SU-DHL-6 (cell line): Measurements from ENCODE around the gene SMIM10L2A.

ENCODE experiments used
- H2AFZ ChIP-seq: fragments of 200-600 bp; sonication (generic); 2 replicates; pipeline ENCODE4 v1.6.1; 2014; ENCODE audit warnings: low read depth, mild to moderate bottlenecking, moderate library complexity, mixed read lengths, antibody characterized with exemption, low read length; ENCODE audit not compliant: severe bottlenecking
- H3F3A ChIP-seq: fragments of 200-600 bp; shearing (Covaris generic); 2 replicates; pipeline ENCODE4 v1.6.0; 2016; ENCODE audit warnings: antibody characterized with exemption, mild to moderate bottlenecking; ENCODE audit not compliant: insufficient read depth
- H3K27ac ChIP-seq: fragments of 200-600 bp; sonication (generic); 2 replicates; pipeline ENCODE4 v1.5.1; 2016; ENCODE audit warnings: low read depth, mild to moderate bottlenecking, low read length, moderate library complexity, mixed read lengths
- H3K27me3 ChIP-seq: fragments of 200-600 bp; sonication (generic), shearing (Covaris generic); 2 replicates; pipeline ENCODE4 v1.6.0; 2014; ENCODE audit warnings: mild to moderate bottlenecking, low read length
- H3K36me3 ChIP-seq: fragments of 200-600 bp; sonication (generic); 2 replicates; pipeline ENCODE4 v1.6.1; 2014; ENCODE audit warnings: mild to moderate bottlenecking, low read length, mixed read lengths
- H3K4me2 ChIP-seq: fragments of 300-600, 200-600 bp; shearing (Covaris generic), sonication (generic); 2 replicates; pipeline ENCODE4 v1.6.0; 2014; ENCODE audit warnings: low read length, low read depth, mild to moderate bottlenecking; ENCODE audit not compliant: poor library complexity, severe bottlenecking
- H3K4me3 ChIP-seq: fragments of 200-600 bp; sonication (generic); 2 replicates; pipeline ENCODE4 v1.5.1; 2014; ENCODE audit warnings: antibody characterized with exemption, low read length, mild to moderate bottlenecking, mixed read lengths; ENCODE audit not compliant: insufficient read depth, poor library complexity, severe bottlenecking
- H3K79me2 ChIP-seq: fragments of 200-600 bp; sonication (generic); 2 replicates; pipeline ENCODE4 v1.6.1; 2014; ENCODE audit warnings: mild to moderate bottlenecking, low read length, moderate library complexity; ENCODE audit not compliant: insufficient read depth
- H3K9ac ChIP-seq: fragments of 200-600 bp; sonication (generic); 2 replicates; pipeline ENCODE4 v1.7.0; 2014; ENCODE audit warnings: mild to moderate bottlenecking, low read length
- H3K9me2 ChIP-seq: fragments of 200-600 bp; sonication (generic); replicated peaks from 2 replicates; pipeline ENCODE4 v1.6.1; 2014; ENCODE audit warnings: low read length; ENCODE audit not compliant: insufficient read depth
- H3K9me3 ChIP-seq: fragments of 200-600 bp; sonication (generic); 2 replicates; pipeline ENCODE4 v1.6.1; 2014; ENCODE audit warnings: low read length, mixed read lengths; ENCODE audit not compliant: insufficient read depth
- H4K20me1 ChIP-seq: fragments of 200-600 bp; sonication (generic); 2 replicates; pipeline ENCODE4 v1.6.1; 2014; ENCODE audit warnings: low read depth, mild to moderate bottlenecking, antibody characterized with exemption, low read length, moderate library complexity, mixed read lengths
- EZH2phosphoT487 ChIP-seq: fragments of 200-600 bp; sonication (generic), shearing (Covaris generic); conservative IDR thresholded peaks from 2 replicates; pipeline ENCODE4 v1.6.1; 2018; ENCODE audit warnings: mild to moderate bottlenecking, antibody characterized with exemption, low read length, moderate library complexity, mixed read lengths
- TF ChIP-seq, protein P1 (sequence below): fragments of 200-600 bp; sonication (generic); IDR thresholded peaks from one replicate; pipeline ENCODE4 v1.5.1; 2017; ENCODE audit warnings: antibody characterized with exemption, mild to moderate bottlenecking, low read length, moderate library complexity; ENCODE audit not compliant: insufficient read depth, poor library complexity, severe bottlenecking

SMIM10L2A gene

DNA sequence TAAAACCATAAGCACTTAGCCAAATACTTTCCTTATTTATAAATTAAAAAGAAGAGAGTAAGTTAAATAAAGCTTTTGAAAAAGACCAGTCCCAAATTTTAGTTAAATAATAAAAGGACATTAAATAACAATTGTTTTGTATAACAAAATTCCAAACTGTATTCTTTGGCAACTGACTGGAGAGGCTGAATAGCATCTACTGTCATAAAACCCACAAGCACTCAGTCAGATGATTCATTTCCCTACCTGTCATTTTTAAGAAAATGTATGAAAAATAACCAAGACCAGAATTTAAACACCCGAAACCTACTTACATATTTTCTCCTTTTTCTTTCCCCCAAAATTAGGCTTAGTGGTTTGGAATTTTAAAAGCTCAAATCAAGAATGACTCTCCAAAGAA is 32.5 kb upstream of the SMIM10L2A start:
- Histone ChIP-seq H3K9ac (no peak overlapping the region), H3K9me3 (no peaks in the 10 kb centered on the region), H3K4me3 (no peak overlapping the region), H4K20me1 (no peaks in the 10 kb centered on the region), H3K9me2 (no peaks in the 10 kb centered on the region), H3K27me3 (no peaks in the 10 kb centered on the region), H3K27ac (no peak overlapping the region), H3K79me2 (no peaks in the 10 kb centered on the region), H3F3A (no peaks in the 10 kb centered on the region), H2AFZ (no peak overlapping the region), H3K36me3 (no peaks in the 10 kb centered on the region), H3K4me2 (no peak overlapping the region)
- TF ChIP-seq EZH2phosphoT487 = no peak
- TF ChIP-seq, protein P1, sequence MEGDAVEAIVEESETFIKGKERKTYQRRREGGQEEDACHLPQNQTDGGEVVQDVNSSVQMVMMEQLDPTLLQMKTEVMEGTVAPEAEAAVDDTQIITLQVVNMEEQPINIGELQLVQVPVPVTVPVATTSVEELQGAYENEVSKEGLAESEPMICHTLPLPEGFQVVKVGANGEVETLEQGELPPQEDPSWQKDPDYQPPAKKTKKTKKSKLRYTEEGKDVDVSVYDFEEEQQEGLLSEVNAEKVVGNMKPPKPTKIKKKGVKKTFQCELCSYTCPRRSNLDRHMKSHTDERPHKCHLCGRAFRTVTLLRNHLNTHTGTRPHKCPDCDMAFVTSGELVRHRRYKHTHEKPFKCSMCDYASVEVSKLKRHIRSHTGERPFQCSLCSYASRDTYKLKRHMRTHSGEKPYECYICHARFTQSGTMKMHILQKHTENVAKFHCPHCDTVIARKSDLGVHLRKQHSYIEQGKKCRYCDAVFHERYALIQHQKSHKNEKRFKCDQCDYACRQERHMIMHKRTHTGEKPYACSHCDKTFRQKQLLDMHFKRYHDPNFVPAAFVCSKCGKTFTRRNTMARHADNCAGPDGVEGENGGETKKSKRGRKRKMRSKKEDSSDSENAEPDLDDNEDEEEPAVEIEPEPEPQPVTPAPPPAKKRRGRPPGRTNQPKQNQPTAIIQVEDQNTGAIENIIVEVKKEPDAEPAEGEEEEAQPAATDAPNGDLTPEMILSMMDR = no peak

DNA sequence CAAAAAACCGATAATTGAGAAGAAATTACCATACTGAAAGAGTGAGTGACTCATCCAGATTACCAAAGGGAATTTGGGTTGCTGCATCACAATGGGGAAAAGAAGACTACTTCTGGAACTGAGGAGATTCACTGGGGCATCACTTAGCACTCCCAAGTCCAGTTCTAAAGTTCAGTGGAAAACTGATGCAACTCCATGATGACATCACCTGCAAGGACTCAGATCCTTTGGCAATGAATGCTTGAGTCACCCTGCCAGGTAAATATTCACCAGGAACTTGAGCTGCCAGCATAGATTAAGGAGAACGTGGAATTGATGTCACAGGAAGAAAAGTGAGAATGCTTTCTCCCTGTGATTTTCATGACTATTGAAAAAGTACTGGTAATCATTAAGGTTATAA is 32.0 kb upstream of the SMIM10L2A start:
- TF ChIP-seq EZH2phosphoT487 = no peak
- TF ChIP-seq, protein P1 = no peak
- H3K79me2 ChIP-seq = no peaks in the 10 kb centered on the region

GRCh38 chrX:135391734-135392133 is 30.0 kb upstream of the SMIM10L2A start:
- Histone ChIP-seq H3K4me3 (no peak overlapping the region), H3K9me3 (no peaks in the 10 kb centered on the region), H3K9ac (no peak overlapping the region), H3K79me2 (no peaks in the 10 kb centered on the region), H4K20me1 (no peaks in the 10 kb centered on the region), H3K27ac (no peak overlapping the region), H3K4me2 (no peak overlapping the region), H3K9me2 (no peaks in the 10 kb centered on the region), H3F3A (no peaks in the 10 kb centered on the region), H3K36me3 (no peaks in the 10 kb centered on the region), H3K27me3 (no peaks in the 10 kb centered on the region), H2AFZ (no peak overlapping the region)
- no peak for TF ChIP-seq EZH2phosphoT487
- TF ChIP-seq, protein P1 = no peak

More for the DNA sequence above, 32.0 kb upstream of the SMIM10L2A start:
- H3K36me3 ChIP-seq = no peaks in the 10 kb centered on the region
- no peaks in the 10 kb centered on the region for H3K9me3 ChIP-seq
- no peak overlapping the region for H3K9ac ChIP-seq
- H4K20me1 ChIP-seq = no peaks in the 10 kb centered on the region
- H3K4me3 ChIP-seq = no peak overlapping the region
- no peaks in the 10 kb centered on the region for H3F3A ChIP-seq
- no peaks in the 10 kb centered on the region for H3K9me2 ChIP-seq
- no peak overlapping the region for H2AFZ ChIP-seq
- no peak overlapping the region for H3K4me2 ChIP-seq
- no peaks in the 10 kb centered on the region for H3K27me3 ChIP-seq
- no peak overlapping the region for H3K27ac ChIP-seq
